Inferior parietal cortex (tissue), 1 donor: Measurements from ENCODE around the gene PFKFB2.

Experiments used
- DNase-seq: peaks from one replicate; pipeline ENCODE4 v3.0.0-alpha.2; 2016; ENCODE audit errors: extremely low spot score

Gene PFKFB2

GRCh38 chr1:207067185-207067584, 14.1 kb downstream of the PFKFB2 start:
- DNase-seq = no peak

DNA sequence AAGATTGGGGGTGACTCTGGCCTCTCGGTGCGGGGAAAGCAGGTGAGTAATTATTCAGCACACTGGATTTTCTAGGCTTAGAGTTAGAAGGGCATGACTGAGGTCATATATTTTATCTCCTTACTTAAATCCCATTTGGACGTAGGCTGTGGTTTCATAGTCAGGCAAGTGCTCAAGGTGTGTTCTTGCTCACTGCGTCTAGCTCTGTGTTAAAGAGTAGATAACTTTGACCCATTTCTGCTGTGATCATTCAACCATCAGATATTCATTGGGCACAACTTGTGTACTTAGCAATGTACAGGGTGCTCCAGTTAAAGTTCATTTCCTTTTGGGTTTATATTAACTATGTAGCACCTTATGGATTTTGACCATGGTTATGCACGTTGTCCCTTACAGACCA, 14.6 kb downstream of the PFKFB2 start:
- no peak for DNase-seq

DNA sequence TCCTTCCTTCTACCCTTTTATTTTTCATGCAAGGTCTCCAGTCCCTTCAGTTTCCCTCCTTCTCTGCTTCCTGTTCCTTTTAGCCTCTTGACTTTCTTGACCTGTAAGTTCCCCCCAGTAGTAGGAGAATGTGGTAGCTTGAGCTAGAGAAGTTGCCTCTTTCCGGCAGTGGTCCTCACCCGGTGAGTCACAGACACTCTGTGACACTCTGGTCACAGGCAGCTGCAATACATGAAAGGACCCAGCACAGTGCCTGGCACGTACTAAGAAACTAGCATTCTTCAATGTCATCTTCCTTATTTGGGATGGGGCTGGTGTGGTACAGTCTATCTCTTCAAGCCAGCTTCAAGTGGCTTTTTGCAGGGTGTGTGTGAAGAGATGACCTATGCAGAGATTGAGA, 16.0 kb downstream of the PFKFB2 start:
- no peak for DNase-seq

DNA sequence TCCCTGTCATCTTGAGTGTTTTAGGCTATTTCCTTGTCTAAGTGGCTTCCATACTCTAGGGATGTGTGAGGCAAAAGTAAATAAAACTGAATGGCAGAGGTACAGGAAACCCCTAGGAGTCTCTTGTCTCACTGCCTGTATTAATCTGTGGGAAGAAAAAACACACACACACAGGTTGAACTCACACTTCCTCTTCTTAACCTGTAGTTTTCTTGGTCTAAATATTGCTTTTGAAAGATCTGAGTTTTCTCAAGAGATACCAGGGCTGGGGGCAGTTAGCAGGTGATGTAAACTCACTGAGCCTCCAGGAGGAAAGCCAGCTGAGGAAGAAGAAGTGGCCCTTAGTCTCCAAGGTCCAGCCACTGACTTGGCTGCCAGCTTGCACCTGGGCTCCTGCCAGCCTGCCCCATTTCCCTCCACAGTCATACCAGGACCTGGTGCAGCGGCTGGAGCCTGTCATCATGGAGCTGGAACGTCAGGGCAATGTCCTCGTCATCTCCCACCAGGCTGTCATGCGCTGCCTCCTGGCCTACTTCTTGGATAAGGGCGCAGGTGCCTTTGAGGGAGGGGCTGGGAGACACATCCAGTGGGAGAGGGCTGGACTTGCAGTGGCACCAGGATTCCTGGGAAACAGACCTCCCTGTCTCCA, 16.9 kb downstream of the PFKFB2 start:
- DNase-seq = no peak

GRCh38 chr1:207070811-207071210, 17.7 kb downstream of the PFKFB2 start:
- no peak for DNase-seq

GRCh38 chr1:207071426-207071825, 18.4 kb downstream of the PFKFB2 start:
- no peak for DNase-seq

- no peak for DNase-seq
Observed at GRCh38 chr1:207072233-207072632, 19.2 kb downstream of the PFKFB2 start.

- no peak for DNase-seq
Observed at GRCh38 chr1:207073906-207074820, 21.1 kb downstream of the PFKFB2 start.

DNA sequence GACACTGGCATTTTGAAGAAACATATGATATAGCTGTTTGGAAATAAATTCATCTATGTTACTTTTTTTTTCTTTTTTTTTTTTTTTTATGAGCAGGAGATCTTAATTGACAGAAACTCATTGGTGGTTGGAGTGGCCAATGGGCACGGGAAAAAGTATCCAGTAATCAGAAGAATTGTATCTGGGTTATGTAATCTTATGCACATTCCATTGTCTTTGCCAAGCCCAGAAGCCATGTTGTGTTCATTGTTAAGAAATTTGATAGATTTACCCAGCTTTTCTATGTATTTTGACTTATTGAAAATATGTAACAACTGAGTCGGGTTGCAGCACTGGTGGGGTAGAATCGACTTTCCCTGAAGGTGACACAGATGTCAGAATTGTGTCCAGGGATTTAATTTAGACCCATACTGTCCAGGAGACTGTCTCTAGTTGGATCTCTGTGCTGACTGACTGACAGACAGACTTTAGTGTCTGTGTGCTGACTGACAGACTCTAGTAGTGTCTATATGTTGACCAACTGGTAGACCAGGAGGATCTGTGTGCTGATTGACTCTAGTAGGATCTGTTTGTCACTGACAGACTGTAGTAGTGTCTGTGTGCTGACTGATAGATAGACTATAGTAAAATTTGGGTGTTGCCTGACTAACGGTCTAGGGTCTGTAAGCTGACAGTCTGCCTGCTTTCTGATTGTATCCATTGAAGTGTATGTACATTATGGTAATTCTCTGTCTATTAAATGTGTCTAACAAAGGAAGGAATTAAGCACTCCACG, 23.3 kb downstream of the PFKFB2 start:
- DNase-seq = no peak

GRCh38 chr1:207077012-207077411, 23.9 kb downstream of the PFKFB2 start:
- no peak for DNase-seq

- DNase-seq = peak; percentile 95
Observed at GRCh38 chr1:207077470-207078377, 24.6 kb downstream of the PFKFB2 start.

- DNase-seq = no peak
Observed at GRCh38 chr1:207078578-207079132, 25.6 kb downstream of the PFKFB2 start.

DNA sequence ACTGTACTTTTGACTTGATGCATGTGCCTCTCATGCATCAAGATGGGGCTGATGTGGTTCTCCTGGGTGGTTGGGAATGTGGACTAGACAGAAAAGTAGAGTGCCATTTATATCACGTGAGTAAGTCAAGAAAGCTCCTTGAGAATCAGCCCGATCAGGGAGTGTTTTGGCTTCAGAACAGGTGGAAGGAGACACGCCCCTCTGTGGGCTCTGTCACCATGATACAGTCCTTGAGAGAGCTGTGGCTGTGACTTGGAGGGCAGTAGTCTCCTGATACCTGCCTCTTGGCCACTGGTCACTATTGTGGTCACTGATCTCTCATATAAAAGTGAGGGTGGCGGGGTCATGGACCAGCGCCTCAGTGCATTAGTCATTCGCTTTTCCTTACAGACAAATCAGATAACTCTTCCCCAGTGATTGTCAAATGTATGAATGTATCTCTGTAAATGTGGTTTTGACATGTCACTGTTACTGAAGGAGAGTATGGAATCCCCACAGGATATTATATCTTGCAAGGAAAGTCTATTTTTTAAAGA, 26.7 kb downstream of the PFKFB2 start:
- no peak for DNase-seq

- DNase-seq = no peak
Observed at GRCh38 chr1:207081088-207081487, 28.0 kb downstream of the PFKFB2 start.

- DNase-seq = no peak
Observed at GRCh38 chr1:207081806-207082205, 28.7 kb downstream of the PFKFB2 start.

DNA sequence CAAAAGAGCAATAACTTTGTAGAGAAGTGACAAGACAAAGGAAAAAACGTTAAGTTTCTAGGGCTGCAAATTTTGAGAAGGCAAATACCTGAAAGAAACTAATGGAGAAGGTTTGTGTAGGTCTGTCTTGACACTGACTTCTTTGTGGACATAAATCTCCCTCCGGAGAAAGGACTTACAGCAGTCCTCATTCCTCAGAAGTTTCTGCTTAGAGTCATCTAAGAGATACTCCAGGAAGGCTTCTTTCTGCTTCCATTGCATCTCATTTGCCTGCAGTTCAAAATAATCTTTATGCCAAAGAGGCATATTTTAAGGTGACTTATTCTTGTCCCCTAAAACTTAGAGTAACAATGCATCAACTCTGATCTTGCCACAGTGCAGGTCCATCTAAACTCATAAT, 31.2 kb downstream of the PFKFB2 start:
- DNase-seq = no peak

DNA sequence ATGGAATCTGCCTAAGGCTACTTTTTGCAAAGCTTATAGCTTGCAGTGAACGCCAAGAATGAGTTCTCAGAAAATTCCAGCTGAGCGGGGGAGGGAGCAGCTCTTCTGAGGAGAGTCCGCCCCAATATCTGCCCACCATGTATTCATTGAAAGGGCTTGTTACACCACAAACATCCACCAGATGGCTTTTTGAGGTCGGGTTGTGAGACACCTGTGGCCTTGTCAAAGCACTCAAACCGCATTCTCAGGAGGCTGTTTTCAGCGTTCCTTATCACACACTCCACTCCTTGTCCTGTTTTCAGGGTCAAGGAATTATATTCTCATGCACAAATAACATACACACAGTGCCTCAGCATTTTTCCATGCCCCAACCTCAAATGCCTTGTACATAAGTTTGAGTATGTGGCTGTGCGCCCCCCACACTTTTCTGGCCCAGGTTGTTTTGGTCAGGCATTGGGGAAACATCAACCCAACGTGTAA, 31.7 kb downstream of the PFKFB2 start:
- DNase-seq = peak; percentile 80

DNA sequence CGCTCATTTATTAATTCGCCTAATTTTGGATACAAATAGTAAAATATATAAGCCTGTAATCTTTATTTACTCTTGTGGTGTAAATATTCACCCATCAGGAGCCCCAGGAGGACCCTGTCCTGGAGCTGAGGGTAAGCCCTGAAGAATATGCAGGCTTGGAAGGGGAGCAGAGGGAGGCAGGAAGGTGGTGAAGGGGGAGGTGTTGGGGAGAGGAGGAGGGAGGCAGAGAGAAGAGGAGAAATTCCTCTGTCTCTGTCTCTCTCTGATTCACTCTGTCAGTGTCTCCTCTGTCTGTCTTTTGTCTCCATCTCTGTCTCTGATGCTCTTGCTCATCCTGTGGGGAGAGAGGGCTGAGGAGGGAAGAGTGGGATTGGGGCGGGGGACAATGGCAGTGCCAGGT, 32.8 kb downstream of the PFKFB2 start:
- no peak for DNase-seq

DNA sequence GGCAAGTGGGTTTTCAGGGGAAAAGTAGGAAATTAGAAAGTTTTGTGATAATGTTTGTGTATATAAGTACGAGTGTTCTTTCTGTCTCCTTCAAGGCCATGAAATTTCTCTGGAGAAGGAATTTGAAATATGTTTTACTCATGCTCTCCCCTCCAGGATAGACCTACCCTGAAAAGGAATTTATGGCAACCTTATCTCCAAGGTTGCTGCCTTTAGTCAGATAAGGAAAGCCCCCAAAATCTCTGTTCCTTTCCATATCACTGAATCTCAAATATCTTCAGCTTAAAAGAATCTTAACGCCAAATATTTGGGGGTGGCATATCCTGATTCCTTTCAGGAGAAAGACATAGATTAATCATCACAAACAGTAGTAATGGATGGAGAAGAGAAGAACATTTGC, 35.1 kb downstream of the PFKFB2 start:
- no peak for DNase-seq
